Thyroid gland (tissue), 4 donors: ENCODE results near the gene ERMP1. TPM values are rescaled to one million over a fixed set of nuclear protein-coding genes. Genes with fewer than 3 reads are reported as not detected.
A peak's percentile ranks its signal among the peaks of the same experiment; 100 is the strongest.

ENCODE experiments used
- DNase-seq, 2 donors: peaks; one replicate each; pipeline ENCODE4 v3.0.0-alpha.2; 2019
- H3K27ac ChIP-seq, 3 donors: fragments of 200-600 bp; sonication (generic); 1 replicate in 2 of 3; 2 replicates in 1 of 3; pipeline ENCODE4 v1.5.1; 2016 to 2019; ENCODE audit warnings: mild to moderate bottlenecking in 1 of 3, moderate library complexity in 1 of 3
- H3K27me3 ChIP-seq: fragments of 200-600 bp; sonication (generic); one replicate; pipeline ENCODE4 v1.5.1; 2019
- H3K36me3 ChIP-seq, 2 donors: fragments of 200-600 bp; sonication (generic); one replicate each; pipeline ENCODE4 v1.5.1; 2016 to 2019
- H3K4me1 ChIP-seq, 2 donors: fragments of 200-600 bp; sonication (generic); one replicate each; pipeline ENCODE4 v1.5.1; 2017 to 2019
- H3K4me3 ChIP-seq, 3 donors: fragments of 200-600 bp; sonication (generic); replicated peaks in 1 of 3; 1 replicate in 2 of 3; 2 replicates in 1 of 3; pipeline ENCODE4 v1.5.1; 2016; ENCODE audit warnings: mild to moderate bottlenecking in 1 of 3
- H3K9me3 ChIP-seq: fragments of 200-600 bp; sonication (generic); one replicate; pipeline ENCODE4 v1.5.1; 2017
- CTCF ChIP-seq, 6 experiments: fragments of 200-600 bp in 3 of 6; fragments of 450-650 bp in 3 of 6; sonication (generic) in 3 of 6; IDR thresholded peaks; one replicate each; pipeline ENCODE4 v1.5.1; 2016 to 2019; ENCODE audit warnings: antibody characterized with exemption in 6 of 6, mild to moderate bottlenecking in 2 of 6, inconsistent platforms in 1 of 6, moderate library complexity in 1 of 6
- POLR2A ChIP-seq, 2 donors: fragments of 450-650 bp; IDR thresholded peaks; one replicate each; pipeline ENCODE4 v1.6.1; 2017; ENCODE audit warnings: antibody characterized with exemption in 2 of 2, mild to moderate bottlenecking in 2 of 2, moderate library complexity in 1 of 2
- whole genome bisulfite sequencing, 2 donors: methylation state at CpG; one replicate each; pipeline ENCODE4 v1.1.5; 2017; 5-methylcytosine and 5-hydroxymethylcytosine counted together
- intact Hi-C: fragments of 100-400 bp; cut with DNase I; formaldehyde crosslinking; loops from one replicate; pipeline ENCODE4 v1.15.1; 2023
- total RNA-seq, 4 donors: library from RNA; depleted of rRNA; stranded (reverse); fragments of >200 nt; gene quantifications; one replicate each; pipeline ENCODE4 v1.2.3, GENCODE V29; 2016

ERMP1 gene
- total RNA-seq, 4 donors from 2014 or later, result 68.3 to 79.5 (median 75.2) TPM

- H3K4me3 ChIP-seq, result no peak overlapping the region
- WGBS, 2 donors, result 46 to 48% methylated on average over 2 of the region's 2 CpGs
- H3K27me3 ChIP-seq, result no peaks in the 10 kb centered on the region
- H3K36me3 ChIP-seq, result no peaks in the 10 kb centered on the region
- H3K9me3 ChIP-seq, result no peaks in the 10 kb centered on the region
- peak; percentile 59 to 62 for DNase-seq
- TF ChIP-seq CTCF (IDR thresholded peaks at IDR 0.05), result no peak
- TF ChIP-seq POLR2A (IDR thresholded peaks at IDR 0.05), result no peak
- peak overlapping the region; percentile 66 to 83 (median 73) for H3K27ac ChIP-seq
- peaks cover 15 to 34% of the 10 kb centered on the region in 2 donors for H3K4me1 ChIP-seq
- intact Hi-C loops, result no loop called here
Measured at GRCh38 chr9:5838884-5839571, 6.1 kb upstream of the ERMP1 start.

GRCh38 chr9:5835808-5836207, 2.9 kb upstream of the ERMP1 start:
- peaks cover 12 to 30% of the 10 kb centered on the region in 2 donors for H3K4me1 ChIP-seq
- 93 to 94% methylated on average over 1 of the region's 1 CpG for WGBS, 2 donors
- H3K36me3 ChIP-seq, result no peaks in the 10 kb centered on the region
- TF ChIP-seq POLR2A (IDR thresholded peaks at IDR 0.05), result no peak
- TF ChIP-seq CTCF (IDR thresholded peaks at IDR 0.05), result no peak
- H3K4me3 ChIP-seq, result no peak overlapping the region
- intact Hi-C loops, result no loop called here
- H3K9me3 ChIP-seq, result no peaks in the 10 kb centered on the region
- no peaks in the 10 kb centered on the region for H3K27me3 ChIP-seq
- no peak overlapping the region for H3K27ac ChIP-seq
- DNase-seq, result no peak

- TF ChIP-seq POLR2A (IDR thresholded peaks at IDR 0.05) (no peak), CTCF (IDR thresholded peaks at IDR 0.05) (no peak)
- H3K4me1 ChIP-seq, result peaks cover 22 to 32% of the 10 kb centered on the region in 2 donors
- WGBS, 2 donors, result 80 to 85% methylated on average over 1 of the region's 1 CpG
- no peak overlapping the region for H3K4me3 ChIP-seq
- no peaks in the 10 kb centered on the region for H3K9me3 ChIP-seq
- H3K27ac ChIP-seq, result peak overlapping the region in 1 of 3 donors; percentile 89
- no peak for DNase-seq
- no peaks in the 10 kb centered on the region for H3K27me3 ChIP-seq
- intact Hi-C loops, result no loop called here
- no peaks in the 10 kb centered on the region for H3K36me3 ChIP-seq
Measured at GRCh38 chr9:5834214-5834613, 1.3 kb upstream of the ERMP1 start.

GRCh38 chr9:5832071-5832537, 813 bp downstream of the ERMP1 start:
- Histone ChIP-seq H3K4me1 (peaks cover 22 to 27% of the 10 kb centered on the region in 2 donors), H3K9me3 (no peaks in the 10 kb centered on the region), H3K27me3 (no peaks in the 10 kb centered on the region), H3K4me3 (peak overlapping the region; percentile 65 to 95 (median 80)), H3K36me3 (no peaks in the 10 kb centered on the region), H3K27ac (peak overlapping the region; percentile 71 to 92 (median 89))
- no peak for TF ChIP-seq CTCF (IDR thresholded peaks at IDR 0.05)
- TF ChIP-seq POLR2A (IDR thresholded peaks at IDR 0.05), result no peak
- no peak for DNase-seq
- intact Hi-C loops, result no loop called here
- 1 to 2% methylated on average over 6 to 9 of the region's 9 CpGs for WGBS, 2 donors

- intact Hi-C loops, result no loop called here
- H3K27ac ChIP-seq, result no peak overlapping the region
- 75 to 90% methylated on average over 2 of the region's 2 CpGs for WGBS, 2 donors
- TF ChIP-seq CTCF (IDR thresholded peaks at IDR 0.05), result no peak
- no peak for TF ChIP-seq POLR2A (IDR thresholded peaks at IDR 0.05)
- no peak for DNase-seq
- peaks cover 12 to 21% of the 10 kb centered on the region in 2 donors for H3K4me1 ChIP-seq
- H3K9me3 ChIP-seq, result no peaks in the 10 kb centered on the region
- no peaks in the 10 kb centered on the region for H3K27me3 ChIP-seq
- H3K36me3 ChIP-seq, result peaks cover 3 to 22% of the 10 kb centered on the region in 2 donors
- H3K4me3 ChIP-seq, result no peak overlapping the region
Measured at GRCh38 chr9:5825895-5826622, 6.9 kb downstream of the ERMP1 start.
